GM21737 (cell line): Measurements from ENCODE around the gene LMO2.
"Not testable (repeated sequence)": the region's sequence is repeated elsewhere in the genome, so short reads cannot be mapped to it uniquely, and the experiment has no call there.

Source experiments
- ATAC-seq: cut with Tn5 transposase; IDR thresholded peaks from one replicate; pipeline ENCODE4 v1.9.1; 2021; ENCODE audit warnings: mild to moderate bottlenecking, moderate library complexity; ENCODE audit not compliant: unreplicated experiment

The LMO2 gene

DNA sequence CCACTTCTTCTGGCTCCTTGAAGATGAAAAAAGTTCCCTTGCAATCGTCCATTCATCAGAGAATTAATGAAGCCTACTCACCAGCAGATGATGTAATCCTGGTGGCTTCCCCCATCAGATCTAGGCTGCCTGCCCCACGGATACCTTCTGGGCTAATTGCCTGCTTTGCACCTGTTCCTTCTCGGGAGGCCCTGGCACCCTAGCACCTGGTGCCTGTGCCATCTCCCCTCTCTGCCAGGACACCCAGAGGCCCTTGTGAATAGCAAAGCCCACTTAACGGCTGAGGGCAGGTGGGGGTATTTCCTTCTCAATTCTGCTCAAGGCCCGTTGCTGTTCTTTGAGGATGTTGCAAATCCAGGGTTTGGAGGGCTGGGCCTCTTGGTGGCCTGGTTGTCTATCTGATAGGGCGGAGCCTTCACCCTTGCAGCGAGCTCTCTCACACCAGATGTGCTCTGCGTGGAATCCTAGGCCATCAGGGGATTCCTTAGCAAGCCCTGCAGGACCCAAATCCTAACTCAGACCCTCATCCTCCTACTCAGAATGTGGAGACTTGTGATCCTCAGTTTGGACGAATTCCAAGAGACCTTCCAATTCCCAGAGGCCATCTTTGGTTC lies at the start of gene LMO2:
LMO2 (minus strand) TSS at position 363 of the 614 bp plus-strand sequence. CDS start 22,360 bp downstream, outside the sequence.
- no peak for ATAC-seq

DNA sequence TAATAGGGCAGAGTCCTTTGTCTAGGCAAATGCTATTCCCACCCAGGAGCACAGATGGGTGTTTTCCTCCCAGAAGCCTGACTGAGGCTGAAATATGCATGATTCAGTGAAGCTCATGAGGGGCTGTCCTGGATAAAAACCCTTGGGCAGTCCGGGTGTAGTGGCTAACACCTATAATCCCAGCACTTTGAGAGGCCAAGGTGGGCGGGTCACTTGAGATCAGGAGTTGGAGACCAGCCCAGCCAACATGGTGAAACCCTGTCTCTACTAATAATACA lies 48.6 kb upstream of the LMO2 start:
- no peak for ATAC-seq

DNA sequence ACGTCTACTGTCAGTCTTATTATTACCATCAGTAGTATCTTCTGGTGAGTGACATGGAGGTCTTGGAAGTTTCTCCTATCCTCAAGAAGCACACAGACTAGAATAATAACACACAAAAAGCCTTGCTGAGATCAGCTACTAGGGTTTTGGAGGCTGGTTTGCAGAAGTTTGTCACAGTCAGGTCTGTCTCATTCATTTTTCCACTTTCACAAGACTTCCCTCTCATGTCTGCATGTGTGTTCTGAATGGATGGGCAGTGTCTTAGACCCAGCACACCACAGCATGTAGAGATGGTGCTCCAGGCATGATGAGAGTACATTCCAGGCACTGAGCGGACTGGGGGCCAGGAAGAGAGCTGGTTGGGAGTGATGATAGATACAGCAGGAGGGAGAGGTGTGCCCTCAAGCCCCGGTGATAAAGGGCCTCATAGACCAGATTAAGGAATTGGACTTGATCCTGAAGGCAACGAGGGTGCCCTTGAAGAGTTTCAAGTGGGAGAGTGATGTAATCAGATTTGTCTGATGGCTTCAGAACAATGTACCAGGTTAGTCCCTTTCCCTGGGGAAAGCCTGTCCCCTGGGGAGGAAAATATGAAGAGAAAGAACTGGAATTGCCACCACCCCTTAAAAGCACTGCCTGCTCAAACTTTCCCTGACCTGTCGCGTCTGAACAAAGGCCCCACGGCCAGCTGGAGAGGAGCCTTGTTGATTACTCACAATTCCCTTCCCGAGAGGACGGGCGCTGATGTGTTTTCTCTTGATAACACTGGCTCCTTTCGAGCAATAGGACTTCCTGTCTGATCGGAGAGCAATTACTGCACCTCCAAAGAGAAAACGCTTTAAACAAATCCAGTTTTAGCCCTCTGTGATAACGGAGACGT lies 45.1 kb upstream of the LMO2 start:
- no peak for ATAC-seq

DNA sequence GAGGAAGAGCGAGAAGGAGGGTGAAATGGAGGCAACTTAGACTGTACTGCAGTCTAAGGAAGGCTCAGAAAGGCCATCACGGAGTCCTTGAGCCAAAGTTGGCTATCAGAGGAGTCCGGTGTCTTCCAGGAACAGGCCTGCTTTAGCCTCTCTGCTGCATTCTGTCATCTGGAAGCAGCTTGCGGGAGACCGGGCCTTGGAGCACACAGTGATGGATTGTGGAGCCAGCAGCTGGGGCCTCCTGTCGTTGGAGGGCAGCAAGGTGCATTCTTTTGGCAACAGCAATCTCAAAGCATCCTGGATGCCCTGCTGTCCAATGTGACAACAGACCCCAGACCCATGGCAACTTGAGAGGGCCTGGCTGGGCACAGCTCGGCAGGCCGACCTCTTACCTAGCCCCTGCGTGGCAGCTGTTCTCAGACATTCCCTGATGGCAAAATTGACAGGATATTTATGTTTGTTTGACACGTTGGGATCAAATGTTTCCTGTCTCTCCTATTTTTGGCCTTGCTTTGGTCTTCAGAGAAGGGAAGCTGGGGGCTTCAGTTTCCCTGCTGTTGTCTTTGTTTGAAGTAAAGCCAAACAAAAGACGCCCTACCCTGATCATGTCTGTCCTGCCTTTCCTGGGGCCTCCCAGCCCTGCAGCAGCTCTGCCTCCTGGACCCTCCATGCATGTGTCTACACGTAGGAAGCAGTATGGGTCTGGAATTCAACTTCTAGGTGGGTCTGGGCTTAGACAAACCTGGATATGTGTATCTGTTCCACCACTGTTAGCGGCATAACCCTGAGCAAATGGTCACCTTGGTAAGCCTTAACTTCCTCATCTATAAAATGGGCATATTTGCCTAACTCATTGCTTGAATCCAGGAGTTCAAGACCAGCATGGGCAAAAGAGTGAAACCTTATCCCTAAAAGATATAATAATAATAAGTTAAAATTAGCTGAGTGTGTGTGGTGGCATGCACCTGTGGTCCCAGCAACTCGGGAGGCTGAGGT lies 43.9 kb upstream of the LMO2 start:
- no peak for ATAC-seq

DNA sequence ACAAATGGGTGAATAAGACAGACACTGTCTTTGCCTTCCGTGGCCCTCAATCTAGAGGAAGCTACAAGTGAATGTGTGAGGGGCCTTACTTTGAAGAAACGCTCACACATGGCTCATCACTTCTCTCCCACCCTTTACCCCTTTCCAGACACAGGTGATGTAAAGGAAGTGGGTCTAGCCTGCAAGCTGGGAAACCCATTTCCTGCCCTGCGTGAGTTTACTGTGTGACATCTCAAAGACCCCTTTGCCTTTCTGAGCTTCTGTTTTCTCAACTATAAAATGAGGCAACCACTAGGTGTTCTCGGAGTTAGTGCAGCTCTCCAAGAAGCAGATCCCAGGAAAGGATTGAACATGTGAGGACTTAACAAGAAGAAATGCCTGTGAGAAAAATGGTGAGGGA lies 43.1 kb upstream of the LMO2 start:
- ATAC-seq = no peak

DNA sequence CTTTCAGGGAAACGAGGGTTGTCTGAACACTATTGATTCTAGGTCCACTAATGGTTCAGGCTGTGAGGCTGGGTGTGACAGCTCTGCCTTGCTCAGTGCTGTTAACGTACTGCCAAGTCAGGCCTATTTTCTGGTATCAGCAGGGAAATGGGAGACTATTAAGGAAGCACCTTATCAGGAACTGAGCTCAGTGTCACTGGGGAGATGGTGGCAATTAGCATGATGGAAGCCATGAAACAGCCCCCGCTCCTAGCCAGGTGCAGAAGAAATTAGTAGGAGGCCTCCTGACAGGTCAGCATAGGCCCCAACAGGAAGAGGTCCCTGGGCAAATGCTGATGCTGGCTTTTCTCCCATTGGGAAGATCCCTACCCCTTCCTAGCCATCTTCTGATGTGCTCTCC lies 42.6 kb upstream of the LMO2 start:
- ATAC-seq = no peak

DNA sequence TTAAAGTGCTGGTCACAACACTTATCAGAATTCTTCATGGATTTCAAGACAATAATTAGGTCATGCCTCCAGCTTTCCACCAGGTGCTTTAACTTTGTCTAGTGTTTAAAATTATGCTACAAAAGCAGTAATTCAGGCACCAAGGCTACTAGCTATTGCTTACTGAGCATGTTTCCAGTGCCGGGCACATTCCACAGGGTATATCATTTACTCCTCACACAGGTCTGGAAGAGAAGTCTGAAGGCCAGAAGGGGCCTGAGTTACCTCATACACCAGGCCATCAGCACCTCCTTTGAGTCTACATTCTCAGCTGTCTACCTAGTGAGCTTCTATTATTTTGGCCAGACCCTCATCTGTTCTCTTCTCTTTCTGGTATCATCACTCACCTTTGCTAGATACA lies 41.7 kb upstream of the LMO2 start:
- ATAC-seq = no peak

DNA sequence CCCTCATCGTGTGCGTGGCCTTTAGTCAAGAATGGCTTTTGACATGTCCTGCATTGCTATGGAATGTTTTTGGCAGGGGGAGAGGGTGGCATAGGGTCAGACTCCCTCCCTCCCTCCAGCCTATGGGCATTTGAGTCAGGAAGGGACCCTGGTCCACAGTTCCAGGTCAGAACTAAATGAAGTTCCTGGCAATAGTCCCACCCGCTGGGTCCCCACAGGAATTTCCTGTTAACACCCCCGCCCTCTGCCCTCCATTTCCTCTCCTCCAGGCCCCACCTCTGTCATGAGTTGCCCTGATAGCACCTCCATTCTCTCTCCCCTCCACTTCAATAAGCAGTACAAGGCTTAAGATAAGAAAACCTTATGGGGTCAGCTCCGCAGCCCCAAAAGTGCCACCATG lies 40.8 kb upstream of the LMO2 start:
- no peak for ATAC-seq

DNA sequence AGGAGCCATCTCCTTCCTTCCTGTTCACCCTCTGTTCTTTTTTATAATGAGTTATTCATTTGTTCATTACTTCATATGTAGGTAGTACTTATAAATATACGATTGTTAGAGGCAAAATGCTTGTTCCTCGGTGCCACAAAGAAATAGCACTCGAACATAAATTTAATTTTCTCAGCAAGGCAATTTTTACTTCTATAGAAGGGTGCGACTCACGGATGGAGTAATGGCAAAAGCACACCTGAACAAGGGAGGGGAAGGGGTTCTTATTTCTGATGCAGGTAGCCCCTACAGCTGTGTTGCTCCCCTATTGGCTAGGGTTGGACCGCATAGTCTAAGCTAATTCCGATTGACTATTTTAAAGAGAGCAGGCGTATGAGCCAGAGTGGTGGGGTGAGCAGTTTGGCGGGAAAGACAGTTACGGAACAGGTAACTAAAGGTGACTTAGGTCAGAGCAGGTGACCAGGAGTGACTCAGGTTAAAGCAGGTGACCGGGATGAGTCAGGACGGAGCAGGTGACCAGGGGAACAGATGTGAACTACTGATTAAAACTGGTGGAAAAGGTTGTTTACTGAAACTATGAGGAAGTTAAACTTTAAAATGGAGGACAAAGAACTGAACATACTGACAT lies 40.0 kb upstream of the LMO2 start:
- not testable (repeated sequence) for ATAC-seq

DNA sequence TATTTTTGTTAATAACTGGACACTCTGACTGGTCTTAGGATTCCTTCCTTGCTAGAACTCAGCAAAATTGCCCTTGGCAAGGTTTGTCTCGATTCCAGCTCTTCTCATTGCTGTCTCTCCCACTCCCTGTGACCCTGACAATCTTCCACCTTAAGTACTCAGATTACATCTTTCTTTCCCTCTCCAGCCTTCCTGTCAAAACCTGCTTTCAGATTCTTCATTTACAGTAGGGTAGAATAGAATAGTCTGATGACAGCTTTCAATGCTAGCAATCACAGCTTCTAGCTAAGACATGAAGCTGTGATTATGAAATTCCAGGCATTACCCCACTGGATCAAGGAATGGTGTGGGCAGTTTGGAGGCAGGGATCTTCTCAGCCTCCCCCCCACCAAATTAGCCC lies 39.2 kb upstream of the LMO2 start:
- no peak for ATAC-seq

DNA sequence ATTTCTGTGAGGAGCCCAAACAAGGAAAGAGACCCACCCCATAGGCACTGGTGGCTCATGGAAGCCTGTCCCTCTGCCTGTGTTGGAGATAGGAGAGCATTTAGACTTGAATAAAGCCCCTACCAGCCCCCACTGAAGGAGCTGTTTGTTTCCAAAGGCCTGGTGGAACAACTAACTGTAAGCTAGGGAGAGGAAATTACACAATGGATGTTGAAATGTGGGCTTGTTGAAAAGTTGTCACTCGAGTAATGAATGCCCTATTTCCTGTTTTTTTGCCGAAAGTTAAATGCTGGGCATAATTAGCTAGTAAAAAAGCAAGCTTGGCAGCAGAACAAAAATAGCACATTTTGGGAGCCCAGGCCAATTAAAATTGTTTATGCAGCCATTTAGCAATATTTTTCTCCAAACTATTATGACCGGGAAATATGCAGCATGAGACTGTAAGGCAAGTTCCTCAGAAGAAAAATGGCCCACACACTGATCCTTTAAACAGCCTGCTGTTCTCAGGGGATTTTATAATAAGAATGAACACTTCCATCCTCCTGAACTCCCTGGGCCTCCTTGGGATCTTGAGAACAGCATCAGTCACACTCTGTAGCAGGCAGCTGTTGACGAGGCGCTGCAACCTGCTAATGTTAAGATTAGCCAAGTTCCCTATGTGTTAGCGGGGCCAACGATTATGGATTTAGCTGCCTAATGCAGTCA lies 38.6 kb upstream of the LMO2 start:
- ATAC-seq = no peak

DNA sequence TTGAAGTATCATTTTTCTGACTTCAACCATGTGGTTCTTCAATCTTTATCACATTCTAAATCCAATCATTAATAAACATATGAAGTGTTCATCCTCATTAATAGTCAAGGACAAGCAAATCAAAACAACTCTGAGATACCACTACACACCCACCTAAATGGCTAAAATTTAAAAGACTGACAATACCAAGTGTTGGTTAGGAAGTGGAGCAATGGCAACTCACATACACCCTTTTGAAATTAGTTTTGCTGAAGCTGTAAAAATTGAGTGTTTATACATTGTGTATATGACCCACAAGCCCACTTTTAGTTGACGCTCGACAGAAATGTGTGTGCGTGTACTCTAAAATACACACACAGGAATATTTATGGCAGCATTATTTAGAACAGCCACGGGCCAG lies 36.7 kb upstream of the LMO2 start:
- no peak for ATAC-seq

DNA sequence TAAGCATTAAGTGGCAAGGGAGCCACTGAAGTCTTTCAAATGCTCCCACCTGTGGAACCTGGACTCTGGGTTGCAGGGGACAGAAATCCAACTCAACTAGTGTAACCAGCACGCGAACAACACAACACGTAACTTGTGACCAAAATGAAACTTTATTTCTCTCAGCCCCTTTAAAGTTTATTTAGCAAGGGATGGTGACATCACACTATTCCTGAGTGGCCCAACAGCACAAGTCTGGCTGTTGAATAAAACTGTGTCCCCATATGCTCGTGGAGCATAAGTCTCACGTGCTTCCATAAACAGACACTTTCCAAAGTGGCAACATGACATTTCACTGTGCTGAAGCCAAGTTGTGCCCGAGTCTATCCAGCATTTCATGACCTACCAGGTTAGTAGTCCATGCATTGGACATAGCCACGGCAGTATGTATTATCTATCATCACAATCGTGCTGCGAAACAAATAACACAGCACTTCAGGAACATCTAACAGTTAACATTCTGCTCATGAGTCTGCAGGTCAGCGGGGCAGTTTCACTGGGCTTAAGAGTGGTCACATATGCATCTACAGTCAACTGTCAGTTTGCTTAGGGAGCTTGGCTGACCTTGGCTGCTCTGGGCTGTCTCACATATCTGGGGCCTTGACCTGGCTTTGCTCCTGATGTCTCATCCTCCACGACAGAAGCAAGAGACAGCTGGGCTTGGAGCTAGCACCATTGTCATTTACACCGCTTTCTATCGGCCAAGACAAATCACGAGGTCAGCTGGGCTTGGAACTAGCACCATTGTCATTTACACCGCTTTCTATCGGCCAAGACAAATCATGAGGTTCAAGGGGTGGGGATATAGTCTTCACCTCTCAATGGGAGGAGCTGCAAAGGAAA lies 35.0 kb upstream of the LMO2 start:
- ATAC-seq = no peak

DNA sequence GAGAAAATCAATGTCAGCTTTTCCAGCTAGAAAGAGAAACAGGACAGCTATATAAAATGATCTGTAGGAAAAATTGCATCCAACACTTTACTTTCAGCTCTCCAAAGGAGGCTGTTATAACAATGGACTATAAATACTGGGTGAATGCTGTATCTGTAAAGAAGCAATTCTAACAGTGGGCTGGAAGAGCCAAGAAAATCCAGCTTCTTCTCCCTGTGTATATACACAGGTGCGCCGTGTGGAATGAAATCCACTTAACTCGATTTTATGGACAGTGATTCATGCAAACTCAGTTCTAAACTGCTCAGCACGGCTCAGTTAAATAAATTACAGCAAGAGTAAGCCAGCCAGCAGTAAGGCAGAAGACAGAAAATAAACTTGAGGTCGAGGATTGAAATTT lies 32.5 kb upstream of the LMO2 start:
- ATAC-seq = no peak

DNA sequence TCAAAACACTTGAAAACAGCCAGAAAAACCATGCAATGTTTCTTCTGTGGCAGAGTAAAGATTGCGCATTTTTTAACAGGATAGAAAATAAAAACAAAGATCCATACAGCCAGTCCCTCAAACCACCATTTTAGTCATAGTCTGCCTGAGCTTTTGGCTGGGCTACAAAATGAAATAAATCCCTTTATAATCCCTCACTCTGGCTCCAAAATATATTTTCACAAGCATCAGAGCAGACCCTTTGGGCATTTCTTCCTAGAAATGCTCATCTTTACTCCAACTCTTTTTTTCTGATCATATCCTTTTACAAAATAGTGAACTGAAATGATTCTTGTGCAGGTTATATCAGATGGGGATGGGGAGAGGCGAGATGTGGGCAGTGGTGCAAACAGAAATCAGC lies 31.8 kb upstream of the LMO2 start:
- no peak for ATAC-seq

DNA sequence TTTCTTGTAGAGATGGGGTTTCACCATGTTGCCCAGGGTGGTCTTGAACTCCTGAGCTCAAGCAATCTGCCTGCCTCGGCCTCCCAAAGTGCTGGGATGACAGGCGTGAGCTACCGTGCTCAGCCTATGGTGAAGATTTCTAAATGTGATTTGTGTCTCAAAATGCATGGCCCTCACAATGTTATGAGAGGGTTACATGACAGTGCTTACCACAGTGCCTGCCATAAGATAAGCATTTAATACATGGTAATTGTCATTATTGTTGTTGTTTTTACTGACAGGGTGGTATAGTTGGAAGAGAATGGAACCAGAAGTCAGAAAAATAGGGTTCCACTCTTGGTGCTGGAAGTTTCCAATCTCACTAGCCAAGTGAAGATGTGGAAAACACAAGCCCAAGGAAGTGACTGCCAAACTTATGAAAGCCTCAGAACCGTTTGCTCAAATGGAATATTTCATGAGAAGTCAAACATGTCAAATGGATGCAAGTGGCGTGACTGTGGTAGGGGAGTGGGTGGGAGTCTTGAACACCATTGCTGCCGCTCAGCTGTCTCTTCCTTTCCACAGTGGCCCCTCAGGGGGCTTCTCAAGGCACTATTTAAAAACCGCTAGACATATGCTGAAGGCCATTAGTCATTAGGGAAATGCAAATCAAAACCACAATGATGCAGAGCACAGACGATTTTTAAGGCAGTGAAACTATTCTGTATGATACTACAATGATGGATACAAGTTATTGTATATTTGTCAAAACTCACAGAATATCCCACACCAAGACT lies 29.1 kb upstream of the LMO2 start:
- peak; percentile 88 for ATAC-seq

DNA sequence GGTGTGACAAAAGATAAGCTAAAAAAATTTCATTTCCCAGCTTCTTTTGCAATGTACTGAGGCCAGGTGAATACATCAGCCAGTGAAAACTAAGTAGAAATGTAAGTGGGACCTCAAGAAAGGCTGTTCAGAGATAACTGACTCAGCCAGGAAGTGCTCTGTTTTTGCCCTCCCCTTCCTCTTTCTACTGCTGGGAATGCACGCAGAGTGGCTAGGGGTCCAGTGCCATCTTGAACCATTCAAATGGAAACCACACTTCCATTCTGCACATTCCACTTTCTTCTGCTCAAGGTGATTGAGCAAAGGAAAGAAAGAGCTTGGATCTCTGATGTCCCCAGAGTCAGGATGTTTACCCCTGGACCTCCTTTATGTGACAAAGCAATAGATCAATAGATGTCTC lies 27.8 kb upstream of the LMO2 start:
- no peak for ATAC-seq

DNA sequence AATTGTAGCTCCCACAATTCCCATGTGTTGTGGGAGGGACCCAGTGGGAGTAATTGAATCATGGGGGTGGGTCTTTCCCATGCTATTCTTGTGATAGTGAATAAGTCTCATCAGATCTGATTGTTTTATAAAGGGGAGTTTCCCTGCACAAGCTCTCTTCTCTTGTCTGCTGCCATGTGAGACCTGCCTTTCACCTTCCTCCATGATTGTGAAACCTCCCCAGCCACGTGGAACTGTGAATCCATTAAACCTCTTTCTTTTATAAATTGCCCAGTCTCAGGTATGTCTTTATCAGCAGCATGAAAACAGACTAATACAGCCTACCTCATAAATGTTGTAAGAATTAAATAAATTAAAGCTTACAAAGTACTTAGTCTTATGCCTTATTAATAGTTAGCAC lies 25.5 kb upstream of the LMO2 start:
- not testable (repeated sequence) for ATAC-seq

DNA sequence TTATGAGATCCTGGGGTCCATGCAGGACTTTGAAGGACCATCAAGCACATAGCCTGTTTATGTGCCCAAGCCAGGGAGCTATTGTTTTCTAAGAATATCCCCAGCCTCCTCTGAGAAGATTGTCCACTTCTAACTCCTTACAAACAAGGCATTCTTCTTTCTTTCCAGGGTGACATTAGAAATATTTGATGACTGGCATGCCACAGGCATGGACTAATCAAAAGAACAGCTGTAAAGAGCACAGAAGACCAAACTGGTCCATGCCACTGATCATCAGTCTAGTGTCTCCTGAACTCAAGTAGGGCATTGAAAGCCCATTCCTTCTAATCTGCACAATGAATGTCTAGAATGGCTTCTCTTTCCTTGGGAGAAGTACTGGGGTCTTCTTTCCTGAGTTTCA lies 24.9 kb upstream of the LMO2 start:
- no peak for ATAC-seq
